Ishikawa (cell line): ENCODE results near the gene C2CD2.

ENCODE experiments used
- CEBPB ChIP-seq: IDR thresholded peaks from 2 replicates; pipeline ENCODE4 v1.6.1; 2012
- CREB1 ChIP-seq: IDR thresholded peaks from 2 replicates; pipeline ENCODE4 v1.6.1; 2012; ENCODE audit warnings: low read depth
- EP300 ChIP-seq: IDR thresholded peaks from 2 replicates; pipeline ENCODE4 v1.6.1; 2012; ENCODE audit warnings: borderline replicate concordance
- FOXM1 ChIP-seq: IDR thresholded peaks from 2 replicates; pipeline ENCODE4 v1.6.1; 2012; ENCODE audit warnings: low read depth, borderline replicate concordance
- RAD21 ChIP-seq: IDR thresholded peaks from 2 replicates; pipeline ENCODE4 v1.6.1; 2012; ENCODE audit warnings: low read depth
- TAF1 ChIP-seq: IDR thresholded peaks from 2 replicates; pipeline ENCODE4 v1.6.1; 2012; ENCODE audit warnings: low read depth, mild to moderate bottlenecking
- TEAD4 ChIP-seq: IDR thresholded peaks from 2 replicates; pipeline ENCODE4 v1.6.1; 2012
- TF ChIP-seq, protein P1 (sequence below): IDR thresholded peaks from 2 replicates; pipeline ENCODE4 v1.6.1; 2012; ENCODE audit warnings: low read depth, mild to moderate bottlenecking
- TF ChIP-seq, protein P2 (sequence below): IDR thresholded peaks from 2 replicates; pipeline ENCODE4 v1.6.1; 2012

DNA sequence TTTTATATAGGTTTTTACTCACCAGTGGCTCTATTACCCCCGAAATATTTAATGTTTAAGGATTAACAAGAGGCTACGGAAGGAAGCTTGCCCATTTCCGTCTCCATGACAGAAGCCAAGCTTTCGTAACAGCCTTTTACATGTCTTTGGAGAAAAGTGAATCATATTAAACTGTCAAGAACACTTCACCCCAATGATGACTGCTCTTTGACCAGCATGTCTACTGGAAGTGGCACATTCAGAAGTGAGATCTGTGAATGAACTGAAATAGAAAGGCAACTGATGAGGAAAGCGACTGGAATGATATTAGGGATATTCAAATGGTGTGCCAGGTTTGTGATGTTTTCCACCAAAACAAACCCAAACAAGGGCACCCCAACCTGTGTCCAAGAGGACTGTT is 66.2 kb downstream of the C2CD2 start:
- TF ChIP-seq TAF1: no peak
- no peak for TF ChIP-seq CEBPB
- TF ChIP-seq EP300: no peak
- no peak for TF ChIP-seq RAD21
- TF ChIP-seq FOXM1: no peak
- no peak for TF ChIP-seq CREB1
- no peak for TF ChIP-seq TEAD4
- TF ChIP-seq, protein P1, sequence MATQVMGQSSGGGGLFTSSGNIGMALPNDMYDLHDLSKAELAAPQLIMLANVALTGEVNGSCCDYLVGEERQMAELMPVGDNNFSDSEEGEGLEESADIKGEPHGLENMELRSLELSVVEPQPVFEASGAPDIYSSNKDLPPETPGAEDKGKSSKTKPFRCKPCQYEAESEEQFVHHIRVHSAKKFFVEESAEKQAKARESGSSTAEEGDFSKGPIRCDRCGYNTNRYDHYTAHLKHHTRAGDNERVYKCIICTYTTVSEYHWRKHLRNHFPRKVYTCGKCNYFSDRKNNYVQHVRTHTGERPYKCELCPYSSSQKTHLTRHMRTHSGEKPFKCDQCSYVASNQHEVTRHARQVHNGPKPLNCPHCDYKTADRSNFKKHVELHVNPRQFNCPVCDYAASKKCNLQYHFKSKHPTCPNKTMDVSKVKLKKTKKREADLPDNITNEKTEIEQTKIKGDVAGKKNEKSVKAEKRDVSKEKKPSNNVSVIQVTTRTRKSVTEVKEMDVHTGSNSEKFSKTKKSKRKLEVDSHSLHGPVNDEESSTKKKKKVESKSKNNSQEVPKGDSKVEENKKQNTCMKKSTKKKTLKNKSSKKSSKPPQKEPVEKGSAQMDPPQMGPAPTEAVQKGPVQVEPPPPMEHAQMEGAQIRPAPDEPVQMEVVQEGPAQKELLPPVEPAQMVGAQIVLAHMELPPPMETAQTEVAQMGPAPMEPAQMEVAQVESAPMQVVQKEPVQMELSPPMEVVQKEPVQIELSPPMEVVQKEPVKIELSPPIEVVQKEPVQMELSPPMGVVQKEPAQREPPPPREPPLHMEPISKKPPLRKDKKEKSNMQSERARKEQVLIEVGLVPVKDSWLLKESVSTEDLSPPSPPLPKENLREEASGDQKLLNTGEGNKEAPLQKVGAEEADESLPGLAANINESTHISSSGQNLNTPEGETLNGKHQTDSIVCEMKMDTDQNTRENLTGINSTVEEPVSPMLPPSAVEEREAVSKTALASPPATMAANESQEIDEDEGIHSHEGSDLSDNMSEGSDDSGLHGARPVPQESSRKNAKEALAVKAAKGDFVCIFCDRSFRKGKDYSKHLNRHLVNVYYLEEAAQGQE: no peak
- TF ChIP-seq, protein P2, sequence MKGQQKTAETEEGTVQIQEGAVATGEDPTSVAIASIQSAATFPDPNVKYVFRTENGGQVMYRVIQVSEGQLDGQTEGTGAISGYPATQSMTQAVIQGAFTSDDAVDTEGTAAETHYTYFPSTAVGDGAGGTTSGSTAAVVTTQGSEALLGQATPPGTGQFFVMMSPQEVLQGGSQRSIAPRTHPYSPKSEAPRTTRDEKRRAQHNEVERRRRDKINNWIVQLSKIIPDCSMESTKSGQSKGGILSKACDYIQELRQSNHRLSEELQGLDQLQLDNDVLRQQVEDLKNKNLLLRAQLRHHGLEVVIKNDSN: no peak
